SK-MEL-5 (cell line): ENCODE results near the gene OR10P1. TPM values are rescaled to one million over a fixed set of nuclear protein-coding genes. Genes with fewer than 3 reads are reported as not detected.
"Not testable (repeated sequence)": the region's sequence is repeated elsewhere in the genome, so short reads cannot be mapped to it uniquely, and the experiment has no call there.

Source experiments
- DNase-seq: peaks from one replicate; pipeline ENCODE4 v3.0.0-alpha.2; 2016; ENCODE audit warnings: low read depth, low spot score
- in situ Hi-C: cut with HindIII; loops from 2 replicates; pipeline ENCODE4 v1.10.0; 2016; ENCODE audit warnings: low sequenced_read_pairs, high pct_unique_total_duplicates, low pct_unique_long_range_greater_than_20kb
- polyA plus RNA-seq, 2 experiments: library from polyadenylated mRNA; depleted of rRNA; stranded (reverse); fragments of >200 nt; gene quantifications; 2 replicates each; pipeline ENCODE4 v1.2.3, GENCODE V29; 2015
- total RNA-seq: library from RNA; depleted of rRNA; stranded (reverse); fragments of >200 nt; shearing (Covaris generic); gene quantifications from 2 replicates; pipeline ENCODE4 v1.2.3, GENCODE V29; 2014; rRNA removed

The OR10P1 gene, protein sequence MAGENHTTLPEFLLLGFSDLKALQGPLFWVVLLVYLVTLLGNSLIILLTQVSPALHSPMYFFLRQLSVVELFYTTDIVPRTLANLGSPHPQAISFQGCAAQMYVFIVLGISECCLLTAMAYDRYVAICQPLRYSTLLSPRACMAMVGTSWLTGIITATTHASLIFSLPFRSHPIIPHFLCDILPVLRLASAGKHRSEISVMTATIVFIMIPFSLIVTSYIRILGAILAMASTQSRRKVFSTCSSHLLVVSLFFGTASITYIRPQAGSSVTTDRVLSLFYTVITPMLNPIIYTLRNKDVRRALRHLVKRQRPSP
- total RNA-seq: not detected in 2 replicates
- not detected in 2 replicates for polyA plus RNA-seq (2015; cell fraction: cytosol; rRNA removed)
- not detected in 2 replicates for polyA plus RNA-seq (2015; cell fraction: nucleus; rRNA removed)

DNA sequence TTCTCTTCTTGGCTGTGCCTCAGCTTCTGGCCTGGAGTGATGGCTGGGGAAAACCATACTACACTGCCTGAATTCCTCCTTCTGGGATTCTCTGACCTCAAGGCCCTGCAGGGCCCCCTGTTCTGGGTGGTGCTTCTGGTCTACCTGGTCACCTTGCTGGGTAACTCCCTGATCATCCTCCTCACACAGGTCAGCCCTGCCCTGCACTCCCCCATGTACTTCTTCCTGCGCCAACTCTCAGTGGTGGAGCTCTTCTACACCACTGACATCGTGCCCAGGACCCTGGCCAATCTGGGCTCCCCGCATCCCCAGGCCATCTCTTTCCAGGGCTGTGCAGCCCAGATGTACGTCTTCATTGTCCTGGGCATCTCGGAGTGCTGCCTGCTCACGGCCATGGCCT lies at the start of gene OR10P1:
TSS of gene OR10P1 (plus strand) at position 40 of the 400 bp plus-strand sequence. CDS start at position 40, 0 bp downstream.
- no peak for DNase-seq
- in situ Hi-C loops: no loop called here

DNA sequence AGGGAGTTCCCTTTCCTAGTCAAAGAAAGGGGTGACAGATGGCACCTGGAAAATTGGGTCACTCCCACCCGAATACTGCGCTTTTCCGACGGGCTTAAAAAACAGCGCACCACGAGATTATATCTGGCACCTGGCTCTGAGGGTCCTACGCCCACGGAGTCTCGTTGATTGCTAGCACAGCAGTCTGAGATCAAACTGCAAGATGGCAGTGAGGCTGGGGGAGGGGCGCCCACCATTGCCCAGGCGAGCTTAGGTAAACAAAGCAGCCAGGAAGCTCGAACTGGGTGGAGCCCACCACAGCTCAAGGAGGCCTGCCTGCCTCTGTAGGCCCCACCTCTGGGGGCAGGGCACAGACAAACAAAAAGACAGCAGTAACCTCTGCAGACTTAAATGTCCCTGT lies 46.5 kb upstream of the OR10P1 start:
- DNase-seq, in situ Hi-C loops: not testable (repeated sequence)

DNA sequence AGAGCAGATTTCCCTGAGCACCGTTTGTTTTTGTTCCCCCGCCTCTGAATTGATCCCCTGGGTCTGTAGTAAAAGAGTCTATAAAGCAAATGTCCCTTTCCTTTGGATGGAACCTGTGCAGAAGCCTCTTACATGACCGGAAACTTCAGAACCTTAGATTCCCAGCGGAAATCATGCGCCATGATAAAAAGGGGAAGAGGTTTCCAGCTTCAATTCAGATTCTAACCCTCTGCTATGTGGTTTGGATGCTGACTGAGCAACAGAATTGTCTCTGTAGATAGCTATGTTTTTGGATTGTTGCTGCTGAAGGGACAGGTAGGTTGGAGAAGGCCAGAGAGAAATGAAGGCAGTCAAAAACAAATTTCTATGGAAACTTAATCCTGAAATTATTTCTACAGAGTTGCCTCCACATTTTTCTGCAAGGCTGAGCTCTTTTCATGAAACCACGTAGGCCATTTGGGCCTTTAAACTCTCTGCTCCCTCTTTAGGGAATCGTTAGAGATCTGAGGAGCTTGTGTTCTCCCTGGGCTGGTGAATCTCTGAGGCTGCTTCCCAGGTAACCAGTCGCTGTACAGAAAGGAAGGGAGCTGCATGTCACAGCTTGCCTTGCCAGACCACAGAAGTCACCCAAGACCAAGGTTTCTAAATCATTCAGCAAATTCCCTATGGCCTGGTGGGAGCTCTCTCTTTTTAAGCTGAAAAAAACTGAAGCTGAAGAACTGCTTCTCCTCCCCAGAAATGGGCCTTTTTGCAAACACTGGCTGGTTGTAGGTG lies 28.7 kb upstream of the OR10P1 start:
- in situ Hi-C loops: no loop called here

DNA sequence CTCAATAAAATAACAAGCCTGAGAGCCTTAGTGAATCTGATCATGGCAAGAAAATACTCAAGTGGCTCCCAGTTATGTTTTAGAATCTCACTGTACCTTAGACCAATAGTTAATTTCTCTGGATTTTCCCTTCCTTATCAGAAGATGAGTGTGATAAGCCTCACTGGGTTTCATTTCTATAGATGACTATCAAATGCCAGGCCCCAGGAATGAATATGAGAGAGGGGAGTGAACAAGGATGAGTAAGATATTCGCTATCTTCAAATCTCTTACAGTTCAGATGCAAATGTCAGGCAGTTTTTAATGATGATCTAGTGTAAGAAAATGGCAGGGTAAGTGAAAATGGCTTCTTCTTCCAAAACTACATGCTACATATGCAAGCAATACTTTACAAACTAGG lies 26.1 kb upstream of the OR10P1 start:
- in situ Hi-C loops: no loop called here
- DNase-seq: no peak

More for the DNA sequence above, 28.7 kb upstream of the OR10P1 start:
- DNase-seq: no peak

DNA sequence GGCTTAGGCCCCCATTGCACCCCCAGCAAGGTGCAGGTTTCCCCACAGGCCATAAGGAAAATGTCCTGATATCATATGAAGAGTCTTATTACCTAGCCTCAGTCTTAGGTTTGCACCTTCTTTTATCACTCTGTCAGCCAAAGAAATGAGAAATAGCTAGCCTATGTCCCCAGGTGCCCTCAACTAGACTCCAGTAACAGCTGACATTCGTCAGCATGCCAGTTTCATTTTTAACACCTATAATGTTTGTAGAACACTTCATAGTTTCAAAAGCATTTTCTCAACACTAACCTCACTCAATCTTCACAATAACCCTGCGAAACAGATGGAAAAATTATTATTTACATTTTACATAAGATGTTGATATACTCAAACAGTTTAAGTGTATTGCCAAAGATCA lies 24.0 kb upstream of the OR10P1 start:
- in situ Hi-C loops: no loop called here
- DNase-seq: no peak

DNA sequence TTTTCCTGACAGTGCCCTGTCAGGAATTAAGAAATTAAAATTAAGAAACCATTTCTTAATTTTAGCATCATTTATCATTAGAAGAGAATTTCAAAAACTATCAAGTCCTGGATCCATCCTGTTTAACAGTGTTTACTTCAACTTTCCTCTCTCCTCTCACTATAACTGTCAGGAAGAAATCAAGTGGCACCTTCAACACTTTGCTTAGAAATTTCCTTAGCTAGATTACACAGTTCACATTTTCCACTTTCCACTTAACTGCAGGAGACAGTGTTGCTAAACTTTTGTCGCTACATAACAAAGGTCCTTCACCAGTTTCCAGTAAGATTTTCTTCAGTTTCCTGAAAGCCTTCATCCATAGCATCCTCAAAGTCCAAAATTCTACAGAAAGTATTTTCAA lies 21.9 kb upstream of the OR10P1 start:
- in situ Hi-C loops: no loop called here
- DNase-seq: no peak

DNA sequence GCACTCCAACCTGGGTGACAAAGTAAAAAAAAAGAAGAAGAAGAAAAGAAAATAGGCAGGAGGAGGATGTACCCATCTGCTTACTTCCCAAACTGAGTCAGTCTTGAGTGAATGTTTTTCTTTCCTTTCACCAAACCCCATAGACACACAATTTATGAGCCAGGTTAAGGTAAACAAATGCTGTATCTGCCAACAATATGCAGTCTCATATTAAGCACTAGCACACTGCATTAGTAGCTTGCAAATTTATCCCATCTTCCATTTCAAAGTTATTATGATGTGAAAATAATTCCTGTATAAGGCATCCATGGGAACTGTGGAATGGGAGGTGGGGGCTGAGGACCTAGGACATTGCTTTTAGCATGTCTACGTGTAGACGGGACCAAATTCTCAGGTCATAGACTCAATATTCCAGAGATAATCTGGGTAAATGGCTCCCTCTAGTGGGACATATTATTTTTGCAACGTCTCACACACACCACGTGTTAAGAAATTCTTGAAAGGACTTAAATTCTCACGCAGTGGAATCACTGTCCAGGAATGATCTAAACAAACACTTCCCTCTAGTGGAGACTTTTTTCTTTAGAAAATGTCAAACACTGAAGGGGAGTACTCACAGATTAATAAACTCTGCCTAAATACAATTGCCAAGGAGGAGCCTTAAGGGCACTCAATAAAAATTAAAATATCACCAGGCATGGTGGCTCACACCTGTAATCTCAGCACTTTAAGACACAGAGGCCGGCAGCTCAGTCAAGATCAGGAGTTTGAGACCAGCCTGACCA lies 17.1 kb upstream of the OR10P1 start:
- peak; percentile 96 for DNase-seq
- in situ Hi-C loops: no loop called here

DNA sequence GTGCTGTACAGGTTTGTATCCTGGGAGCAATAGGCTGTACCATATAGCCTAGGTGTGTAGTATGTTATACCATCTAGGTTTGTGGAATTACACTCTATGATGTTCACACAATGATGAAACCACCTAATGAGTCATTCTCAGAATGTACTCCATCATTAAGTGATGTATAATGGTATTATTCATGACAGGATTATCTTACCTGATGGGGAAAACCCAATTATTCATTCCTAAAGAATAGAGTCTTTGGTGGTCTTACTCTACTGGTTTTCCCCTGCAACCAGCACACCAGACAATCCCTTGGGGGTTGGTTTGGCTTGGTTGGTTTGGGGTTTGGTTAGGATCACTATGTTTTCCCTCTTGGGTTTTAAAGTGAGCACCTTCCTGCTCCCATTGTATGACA lies 12.6 kb upstream of the OR10P1 start:
- in situ Hi-C loops: no loop called here
- no peak for DNase-seq

DNA sequence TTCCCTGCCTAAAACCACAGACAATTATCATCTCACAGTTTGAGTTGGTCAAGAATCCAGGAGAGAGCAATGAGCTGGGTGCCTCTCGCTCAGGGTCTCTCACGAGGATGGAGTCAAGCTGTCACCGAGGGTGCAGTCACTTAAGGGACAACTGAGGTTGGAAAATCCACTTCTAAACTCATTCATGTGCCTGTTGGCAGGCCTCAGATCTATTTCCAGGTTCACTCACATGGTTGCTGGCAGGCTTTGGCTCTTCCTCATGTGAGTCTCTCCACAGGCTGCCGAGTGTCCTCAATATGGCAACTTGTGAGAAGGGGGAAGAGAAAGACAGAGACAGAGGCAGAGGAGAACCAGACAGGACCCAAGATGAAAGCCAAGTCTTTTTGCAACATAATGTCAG lies 10.5 kb upstream of the OR10P1 start:
- in situ Hi-C loops: no loop called here
- no peak for DNase-seq

DNA sequence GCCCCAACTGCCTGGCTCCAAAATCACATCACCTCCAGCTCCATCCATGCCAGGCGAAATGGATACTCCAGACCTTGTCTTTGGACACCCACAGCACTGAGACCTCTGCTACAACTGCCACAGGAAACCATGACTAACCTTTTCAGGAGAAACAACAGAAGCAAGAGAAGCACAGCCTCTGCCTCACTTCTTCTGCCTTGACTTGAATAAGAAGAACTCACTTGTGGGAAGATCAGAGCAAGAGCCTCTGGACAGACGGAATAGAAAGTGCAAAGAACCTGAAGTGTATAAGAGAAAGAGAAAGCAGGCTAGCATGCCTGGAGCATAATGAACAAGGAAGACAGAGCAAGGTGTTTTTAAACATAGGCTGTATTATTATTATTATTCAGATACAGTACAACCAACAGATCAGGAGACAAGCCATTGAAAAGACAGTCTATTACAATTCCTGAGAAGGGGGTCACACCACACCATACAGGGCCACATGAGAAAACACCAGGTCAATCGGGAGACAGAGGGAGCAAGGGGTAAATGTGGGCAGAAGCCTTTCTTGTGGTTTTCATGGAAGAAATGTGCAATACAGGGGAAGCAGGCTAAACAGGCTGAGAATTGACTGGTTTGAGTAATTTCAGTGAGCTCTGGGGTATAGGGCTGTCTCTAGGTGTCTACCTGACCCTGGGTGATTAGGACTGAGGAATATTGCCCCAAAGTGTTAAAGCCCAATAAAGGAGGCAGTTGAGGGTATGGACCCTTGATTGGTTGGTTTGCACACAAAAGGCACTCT lies 7.4 kb upstream of the OR10P1 start:
- in situ Hi-C loops: no loop called here
- DNase-seq: no peak

DNA sequence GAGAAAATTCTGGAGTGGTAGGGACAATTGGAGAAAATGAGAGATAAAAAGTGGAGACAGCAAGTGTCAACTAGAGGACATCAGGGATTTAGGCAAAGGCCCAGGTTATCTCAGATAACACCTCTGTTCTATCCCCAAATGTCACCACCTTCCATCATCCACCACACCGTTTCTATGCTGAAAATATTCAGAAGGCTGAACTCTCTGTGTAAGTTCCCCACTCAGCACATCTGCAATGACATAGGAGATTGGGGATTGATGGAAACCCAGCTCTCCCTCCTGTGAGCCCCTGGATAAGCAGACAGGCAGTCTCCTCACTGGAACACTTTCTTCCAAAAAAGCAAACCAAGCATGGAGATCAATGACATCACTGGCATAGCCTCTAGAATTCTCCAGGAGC lies 5.6 kb upstream of the OR10P1 start:
- in situ Hi-C loops: no loop called here
- no peak for DNase-seq

DNA sequence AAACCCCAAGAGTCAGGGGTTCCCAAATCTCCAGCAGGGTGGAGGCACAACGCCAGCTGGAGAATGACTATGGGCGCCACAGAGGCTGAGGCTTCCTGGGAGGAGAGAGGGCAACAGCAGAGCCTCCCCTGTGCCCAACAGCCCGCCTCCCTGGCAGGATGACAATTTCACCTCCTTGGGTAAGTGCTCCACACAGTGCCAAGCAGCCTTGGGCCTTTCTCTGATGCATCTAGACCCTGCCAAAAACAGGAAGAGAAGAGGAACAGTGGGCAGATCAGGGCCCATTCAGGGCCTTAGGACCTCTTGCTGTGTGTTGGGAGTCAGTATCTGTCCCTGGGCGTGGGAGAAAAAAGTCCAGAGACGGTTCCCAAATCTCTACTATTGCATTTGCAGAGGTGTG lies 5.0 kb upstream of the OR10P1 start:
- no peak for DNase-seq
- in situ Hi-C loops: no loop called here

DNA sequence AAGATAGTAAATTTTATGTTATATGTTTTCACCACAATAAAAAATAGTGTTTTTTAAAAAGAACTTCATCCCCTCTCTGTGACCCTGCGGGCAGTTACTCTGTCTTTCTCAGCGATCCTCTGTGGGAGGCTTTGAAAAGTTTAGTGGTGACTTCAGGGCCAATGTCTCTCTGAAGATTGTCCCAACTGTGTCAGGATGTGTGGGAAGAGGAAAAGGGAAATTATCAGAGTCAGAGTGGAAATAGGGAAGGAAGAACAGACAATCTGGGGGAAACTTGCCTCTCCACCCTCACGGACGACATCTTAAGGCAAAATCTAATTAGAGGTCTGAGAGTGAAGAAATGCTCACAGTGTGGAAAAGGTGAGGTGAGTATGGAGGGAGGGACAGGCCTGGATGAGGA lies 3.5 kb upstream of the OR10P1 start:
- no peak for DNase-seq
- in situ Hi-C loops: no loop called here

DNA sequence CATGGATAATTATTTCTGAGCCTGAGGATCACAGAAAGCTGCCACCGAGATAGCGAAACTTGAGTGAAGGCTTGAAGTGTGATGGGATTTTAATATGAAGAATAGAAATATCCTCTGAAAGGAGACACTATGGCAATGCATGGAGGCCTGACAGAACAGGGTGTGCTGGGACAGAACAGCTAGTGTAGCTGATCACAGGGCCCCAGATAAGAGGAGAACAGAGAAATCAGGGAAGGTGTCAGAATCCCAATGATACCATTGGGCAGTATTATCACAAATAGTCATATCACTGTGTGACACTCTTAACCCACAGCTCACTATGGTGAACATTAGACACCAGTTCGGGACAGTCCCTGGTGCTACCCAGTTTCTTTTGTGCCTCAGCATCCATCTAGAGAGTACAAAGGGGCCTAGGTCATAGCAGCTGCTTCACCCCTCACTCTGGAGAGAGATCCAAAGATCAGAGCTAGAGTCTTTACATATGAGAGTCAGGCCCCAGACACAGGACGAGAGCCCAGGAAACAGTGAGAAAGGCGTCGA lies 506 bp upstream of the OR10P1 start:
- in situ Hi-C loops: no loop called here
- no peak for DNase-seq

DNA sequence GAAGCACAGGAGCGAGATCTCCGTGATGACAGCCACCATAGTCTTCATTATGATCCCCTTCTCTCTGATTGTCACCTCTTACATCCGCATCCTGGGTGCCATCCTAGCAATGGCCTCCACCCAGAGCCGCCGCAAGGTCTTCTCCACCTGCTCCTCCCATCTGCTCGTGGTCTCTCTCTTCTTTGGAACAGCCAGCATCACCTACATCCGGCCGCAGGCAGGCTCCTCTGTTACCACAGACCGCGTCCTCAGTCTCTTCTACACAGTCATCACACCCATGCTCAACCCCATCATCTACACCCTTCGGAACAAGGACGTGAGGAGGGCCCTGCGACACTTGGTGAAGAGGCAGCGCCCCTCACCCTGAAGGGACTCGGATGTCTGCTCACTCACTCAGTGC lies 775 bp downstream of the OR10P1 start:
- in situ Hi-C loops: no loop called here
- no peak for DNase-seq

DNA sequence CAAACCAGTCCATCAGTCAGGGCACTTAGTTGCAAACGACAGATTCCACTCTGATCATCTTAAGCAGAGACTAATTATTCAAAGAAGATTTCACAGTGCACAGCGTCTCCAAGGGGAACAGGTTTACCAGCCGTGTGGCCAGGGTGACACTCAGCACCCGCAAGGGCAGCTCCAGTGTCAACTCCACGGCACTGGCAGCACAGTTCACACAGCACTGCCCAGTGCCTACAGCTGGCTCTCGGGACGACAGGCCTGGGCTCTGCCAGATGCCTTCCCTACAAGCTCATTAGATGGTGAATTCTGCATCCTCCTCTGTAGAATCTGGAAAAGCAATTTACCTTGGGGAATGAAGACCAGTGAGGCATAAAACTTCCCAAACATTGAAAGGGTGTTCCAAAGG lies 4.9 kb downstream of the OR10P1 start:
- DNase-seq: no peak
- in situ Hi-C loops: no loop called here

DNA sequence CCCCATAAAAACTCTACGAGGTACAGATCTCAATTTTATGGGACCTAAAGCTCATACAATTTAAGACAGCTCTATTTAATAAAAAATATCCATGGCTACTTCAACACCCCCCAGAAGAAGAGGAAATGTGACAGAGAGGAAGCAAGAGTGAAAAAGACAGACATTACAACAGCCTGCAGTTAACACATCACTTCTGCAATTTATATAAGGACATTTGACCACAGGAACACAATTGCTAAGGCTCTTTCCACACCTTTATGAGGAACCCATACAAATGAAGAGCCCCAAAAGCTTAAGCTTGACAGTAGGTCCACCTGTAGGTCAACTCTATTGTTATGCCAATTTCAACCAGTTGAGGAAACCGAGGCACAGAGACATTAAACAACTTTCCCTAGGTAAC lies 5.6 kb downstream of the OR10P1 start:
- DNase-seq: no peak
- in situ Hi-C loops: no loop called here
